H9 (cell line): ENCODE measurements around the gene GAREM1. TPM values are rescaled to one million over a fixed set of nuclear protein-coding genes. Genes with fewer than 3 reads are reported as not detected.

ENCODE experiments used
- DNase-seq: peaks from one replicate; pipeline ENCODE4 v3.0.0-alpha.2; 2017
- H2AFZ ChIP-seq: one replicate; pipeline ENCODE4 v1.6.1; 2013; ENCODE audit warnings: mild to moderate bottlenecking, low read length, control low read depth, moderate library complexity
- H2AK5ac ChIP-seq: 2 replicates; pipeline ENCODE4 v1.6.1; 2013; ENCODE audit warnings: low read length, control low read depth, mixed read lengths; ENCODE audit not compliant: insufficient read length
- H2BK120ac ChIP-seq: one replicate; pipeline ENCODE4 v1.6.1; 2013; ENCODE audit warnings: low read depth, mild to moderate bottlenecking, low read length, control low read depth, inconsistent platforms; ENCODE audit not compliant: poor library complexity, severe bottlenecking
- H2BK12ac ChIP-seq: 2 replicates; pipeline ENCODE4 v1.6.1; 2013; ENCODE audit warnings: low read length, control low read depth, mixed read lengths, low read depth; ENCODE audit not compliant: insufficient read length
- H2BK15ac ChIP-seq: 2 replicates; pipeline ENCODE4 v1.6.1; 2013; ENCODE audit warnings: low read depth, low read length, control low read depth
- H2BK20ac ChIP-seq: one replicate; pipeline ENCODE4 v1.6.1; 2013; ENCODE audit warnings: low read depth, mild to moderate bottlenecking, low read length, control low read depth, inconsistent platforms; ENCODE audit not compliant: poor library complexity, severe bottlenecking
- H2BK5ac ChIP-seq: 2 replicates; pipeline ENCODE4 v1.6.1; 2013; ENCODE audit warnings: low read length, control low read depth, mixed read lengths; ENCODE audit not compliant: insufficient read length
- H3K14ac ChIP-seq: 2 replicates; pipeline ENCODE4 v1.6.1; 2013; ENCODE audit warnings: low read length, control low read depth; ENCODE audit not compliant: insufficient read depth
- H3K18ac ChIP-seq: 2 replicates; pipeline ENCODE4 v1.6.1; 2013; ENCODE audit warnings: low read depth, mild to moderate bottlenecking, mixed read lengths, low read length, control low read depth; ENCODE audit not compliant: insufficient read length
- H3K23ac ChIP-seq: 2 replicates; pipeline ENCODE4 v1.6.1; 2013; ENCODE audit warnings: low read length, control low read depth, mixed read lengths, low read depth; ENCODE audit not compliant: insufficient read length
- H3K23me2 ChIP-seq: 2 replicates; pipeline ENCODE4 v1.6.1; 2013; ENCODE audit warnings: low read depth, mild to moderate bottlenecking, mixed read lengths, low read length, control low read depth; ENCODE audit not compliant: insufficient read length, poor library complexity, severe bottlenecking
- H3K27ac ChIP-seq: 2 replicates; pipeline ENCODE4 v1.5.1; 2013; ENCODE audit warnings: low read length, control low read depth, mixed read lengths, low read depth; ENCODE audit not compliant: insufficient read length
- H3K27me3 ChIP-seq: 2 replicates; pipeline ENCODE4 v1.6.1; 2013; ENCODE audit warnings: low read length, control low read depth, inconsistent platforms; ENCODE audit not compliant: insufficient read depth
- H3K4ac ChIP-seq: 2 replicates; pipeline ENCODE4 v1.6.1; 2013; ENCODE audit warnings: low read depth, mild to moderate bottlenecking, control low read depth, inconsistent platforms, low read length, moderate library complexity
- H3K4me1 ChIP-seq: 2 replicates; pipeline ENCODE4 v1.6.1; 2013; ENCODE audit warnings: low read length, control low read depth, inconsistent platforms; ENCODE audit not compliant: insufficient read depth
- H3K4me2 ChIP-seq: 2 replicates; pipeline ENCODE4 v1.6.1; 2013; ENCODE audit warnings: low read length, control low read depth, mixed read lengths; ENCODE audit not compliant: insufficient read length, insufficient read depth
- H3K56ac ChIP-seq: 2 replicates; pipeline ENCODE4 v1.6.1; 2013; ENCODE audit warnings: low read depth, mild to moderate bottlenecking, mixed read lengths, low read length, control low read depth; ENCODE audit not compliant: insufficient read length
- H3K79me1 ChIP-seq: 2 replicates; pipeline ENCODE4 v1.6.1; 2013; ENCODE audit warnings: low read depth, mild to moderate bottlenecking, moderate library complexity, low read length, control low read depth, inconsistent platforms; ENCODE audit not compliant: insufficient read depth, poor library complexity, severe bottlenecking
- H3K79me2 ChIP-seq: 2 replicates; pipeline ENCODE4 v1.6.1; 2013; ENCODE audit warnings: low read length, control low read depth, inconsistent platforms; ENCODE audit not compliant: insufficient read depth
- H3K9ac ChIP-seq: 2 replicates; pipeline ENCODE4 v1.6.1; 2013; ENCODE audit warnings: low read length, control low read depth, mixed read lengths; ENCODE audit not compliant: insufficient read length; ENCODE audit errors: extremely low read depth
- H3K9me3 ChIP-seq: one replicate; pipeline ENCODE4 v1.6.1; 2013; ENCODE audit warnings: low read depth, low read length, inconsistent platforms; ENCODE audit not compliant: control insufficient read depth
- H3T11ph ChIP-seq: one replicate; pipeline ENCODE4 v1.6.1; 2013; ENCODE audit warnings: mild to moderate bottlenecking, low read length, control low read depth, inconsistent platforms
- H4K20me1 ChIP-seq: one replicate; pipeline ENCODE4 v1.6.1; 2013; ENCODE audit not compliant: control insufficient read depth, insufficient read length, insufficient read depth
- H4K5ac ChIP-seq: 2 replicates; pipeline ENCODE4 v1.6.1; 2013; ENCODE audit warnings: low read depth, mild to moderate bottlenecking, mixed read lengths, low read length, control low read depth; ENCODE audit not compliant: insufficient read length
- H4K8ac ChIP-seq: replicated peaks from 2 replicates; pipeline ENCODE4 v1.6.1; 2013; ENCODE audit warnings: low read length, control low read depth, mixed read lengths, low read depth; ENCODE audit not compliant: insufficient read length
- H4K91ac ChIP-seq: 2 replicates; pipeline ENCODE4 v1.6.1; 2013; ENCODE audit warnings: low read depth, mild to moderate bottlenecking, moderate library complexity, mixed read lengths, low read length, control low read depth; ENCODE audit not compliant: insufficient read length
- H3K27ac Mint-ChIP-seq, 3 experiments: 2 replicates in 2 of 3; 3 replicates in 1 of 3; pipeline ENCODE4 v1.8.0; 2020 to 2021; ENCODE audit warnings: mixed read lengths in 3 of 3, mild to moderate bottlenecking in 1 of 3, moderate library complexity in 1 of 3
- H3K27me3 Mint-ChIP-seq: 2 replicates; pipeline ENCODE4 v1.8.0; 2021; ENCODE audit warnings: low read depth, mild to moderate bottlenecking, moderate library complexity, mixed read lengths
- H3K36me3 Mint-ChIP-seq, 3 experiments: 2 replicates in 2 of 3; 3 replicates in 1 of 3; pipeline ENCODE4 v1.8.0; 2020 to 2021; ENCODE audit warnings: low read depth in 3 of 3, mixed read lengths in 3 of 3; ENCODE audit not compliant: insufficient read depth in 1 of 3
- H3K4me1 Mint-ChIP-seq, 2 experiments: 2 replicates each; pipeline ENCODE4 v1.8.0; 2020; ENCODE audit warnings: mixed read lengths in 2 of 2
- H3K4me3 Mint-ChIP-seq, 2 experiments: 2 replicates in 1 of 2; 3 replicates in 1 of 2; pipeline ENCODE4 v1.8.0; 2020 to 2021; ENCODE audit warnings: mild to moderate bottlenecking in 2 of 2, mixed read lengths in 2 of 2, moderate library complexity in 1 of 2
- H3K9me3 Mint-ChIP-seq, 2 experiments: 2 replicates in 1 of 2; 3 replicates in 1 of 2; pipeline ENCODE4 v1.8.0; 2020; ENCODE audit warnings: mild to moderate bottlenecking in 2 of 2, mixed read lengths in 2 of 2, moderate library complexity in 1 of 2
- CTCF ChIP-seq: fragments of 200-600 bp; sonication (generic); conservative IDR thresholded peaks from 3 replicates; pipeline ENCODE4 v1.8.0; 2021; ENCODE audit warnings: antibody characterized with exemption, mild to moderate bottlenecking
- WGBS: extraction: QIAGEN DNeasy Blood & Tissue Kit; methylation state at CpG from one replicate; pipeline ENCODE4 v1.1.7; 2013; ENCODE audit warnings: missing lambda C conversion rate, low lambda C conversion rate, mixed read lengths; ENCODE audit not compliant: insufficient read length; ENCODE audit errors: extremely low coverage; 5-methylcytosine and 5-hydroxymethylcytosine counted together
- total RNA-seq: library from RNA; stranded (reverse); gene quantifications from 2 replicates; pipeline ENCODE4 v1.2.1, GENCODE V29; 2021

The GAREM1 gene
- total RNA-seq, 1 experiment from 2014 or later: 4.4 TPM

GRCh38 chr18:32431753-32432152 lies 38.9 kb downstream of the GAREM1 start:
- Histone ChIP-seq H4K5ac (no peak overlapping the region), H3K4me2 (no peak overlapping the region), H3K27ac (no peak overlapping the region), H3T11ph (no peak overlapping the region), H3K4ac (no peak overlapping the region), H2AK5ac (no peak overlapping the region), H3K23me2 (no peaks in the 10 kb centered on the region), H4K91ac (no peak overlapping the region), H2BK20ac (no peak overlapping the region), H3K14ac (no peak overlapping the region), H3K27me3 (no peaks in the 10 kb centered on the region), H3K79me1 (no peaks in the 10 kb centered on the region), H2BK12ac (no peak overlapping the region), H2BK5ac (no peak overlapping the region), H3K56ac (no peak overlapping the region), H2BK15ac (no peak overlapping the region), H3K79me2 (no peaks in the 10 kb centered on the region), H3K4me1 (no peaks in the 10 kb centered on the region; the same call in 1 of the 2 replicates), H4K20me1 (no peaks in the 10 kb centered on the region), H3K9ac (no peak overlapping the region), H3K18ac (no peak overlapping the region), H2AFZ (no peak overlapping the region), H3K9me3 (no peaks in the 10 kb centered on the region), H2BK120ac (no peak overlapping the region), H4K8ac (no peak overlapping the region), H3K23ac (no peak overlapping the region)
- TF ChIP-seq CTCF: no peak
- no CpG with 5 or more reads among the region's 2 CpGs for WGBS
- H3K27me3 Mint-ChIP-seq: no peaks in the 10 kb centered on the region
- DNase-seq: no peak
- H3K27ac Mint-ChIP-seq: no peak overlapping the region
- H3K4me3 Mint-ChIP-seq: no peak overlapping the region
- H3K36me3 Mint-ChIP-seq: peaks cover 0 to 9% (median 2%) of the 10 kb centered on the region in 3 experiments; a peak in 3 of 7 replicates
- peaks cover 5% of the 10 kb centered on the region in 2 experiments for H3K9me3 Mint-ChIP-seq
- peaks cover 13 to 32% of the 10 kb centered on the region in 2 experiments for H3K4me1 Mint-ChIP-seq
